Stimulated activated CD4-positive, alpha-beta T cell treated with anti-CD3 and anti-CD28 coated beads, Interleukin-1b, Interleukin-23, amount 100 ng/mL, for 24 hours (primary cell): Measurements from ENCODE around the gene TRAF3IP1.
"Not testable (repeated sequence)": the region's sequence is repeated elsewhere in the genome, so short reads cannot be mapped to it uniquely, and the experiment has no call there.

Experiments
- DNase-seq, 4 experiments: peaks; one replicate each; pipeline ENCODE4 v3.0.0-alpha.2; 2020; ENCODE audit warnings: low read depth in 4 of 4, low spot score in 1 of 4

The TRAF3IP1 gene

DNA sequence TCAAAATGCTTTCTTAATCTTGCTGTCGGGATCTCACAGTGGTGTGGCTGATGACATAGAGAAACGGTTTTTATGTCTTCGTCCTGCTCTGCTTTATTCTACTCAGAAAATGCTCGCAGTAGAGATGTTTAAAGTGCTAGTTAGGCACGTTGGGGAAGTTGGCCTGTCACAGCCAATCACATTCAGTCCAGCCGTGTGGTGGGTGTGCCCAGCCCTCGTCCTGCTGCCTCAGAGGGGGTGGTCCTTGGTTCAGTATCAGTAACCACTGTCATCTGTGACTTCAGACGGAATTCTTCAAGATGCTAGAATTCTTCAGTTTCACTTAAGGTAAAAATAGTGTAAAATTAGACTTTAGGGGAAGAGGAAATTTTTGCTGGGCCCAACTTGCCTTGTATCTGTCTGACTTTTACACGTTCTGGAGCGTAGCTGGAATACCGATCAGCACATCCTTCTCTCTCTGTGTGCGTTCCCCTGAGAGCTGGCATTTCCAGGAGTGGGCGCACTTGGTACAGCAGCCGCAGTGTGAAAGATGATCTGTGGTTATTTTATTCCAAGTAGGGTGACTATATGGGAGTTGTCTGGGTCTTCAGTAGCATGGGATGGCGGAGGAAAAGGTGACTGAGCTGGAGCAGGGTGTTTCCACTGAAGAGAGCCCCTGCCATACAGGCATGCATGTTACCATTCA lies 18.5 kb downstream of the TRAF3IP1 start:
- no peak for DNase-seq

DNA sequence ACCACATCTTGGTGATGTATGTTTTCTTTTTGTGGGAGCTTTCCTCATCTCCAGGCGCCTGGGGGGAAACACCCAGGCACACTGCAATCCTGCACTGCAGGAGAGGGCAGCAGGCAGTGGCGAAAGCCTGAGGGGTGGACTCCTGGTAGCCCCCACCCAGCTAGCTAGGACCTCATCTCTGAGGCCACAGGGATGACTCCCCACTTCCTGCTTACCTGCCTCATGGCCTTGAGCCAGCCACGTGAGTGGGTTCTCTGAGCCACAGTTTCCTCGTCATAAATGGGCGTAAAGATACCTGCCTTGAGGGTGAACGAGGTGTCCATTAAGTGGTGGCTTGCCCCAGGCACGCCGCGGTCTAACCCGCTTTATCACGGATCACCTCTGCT lies 19.1 kb downstream of the TRAF3IP1 start:
- no peak for DNase-seq

DNA sequence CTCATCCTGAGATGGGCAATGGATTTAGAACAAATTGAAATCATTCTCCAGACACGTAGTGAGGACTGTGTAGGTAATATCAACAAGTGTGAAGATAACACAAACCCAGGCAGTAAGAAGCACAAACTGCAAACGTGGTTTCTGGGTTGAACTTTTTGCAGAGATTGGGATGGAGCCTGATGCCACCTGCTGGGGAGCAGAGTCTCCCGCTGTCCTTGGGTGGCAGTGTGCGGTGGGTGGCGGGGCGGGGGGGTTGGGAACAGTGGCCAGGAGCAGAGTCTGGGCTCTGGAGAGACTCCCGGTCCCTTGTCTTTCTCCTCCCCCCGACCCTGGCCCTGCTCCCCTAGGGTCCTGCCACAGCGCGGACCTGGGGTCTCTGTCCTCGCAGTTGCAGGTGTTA lies 19.5 kb downstream of the TRAF3IP1 start:
- DNase-seq = no peak

DNA sequence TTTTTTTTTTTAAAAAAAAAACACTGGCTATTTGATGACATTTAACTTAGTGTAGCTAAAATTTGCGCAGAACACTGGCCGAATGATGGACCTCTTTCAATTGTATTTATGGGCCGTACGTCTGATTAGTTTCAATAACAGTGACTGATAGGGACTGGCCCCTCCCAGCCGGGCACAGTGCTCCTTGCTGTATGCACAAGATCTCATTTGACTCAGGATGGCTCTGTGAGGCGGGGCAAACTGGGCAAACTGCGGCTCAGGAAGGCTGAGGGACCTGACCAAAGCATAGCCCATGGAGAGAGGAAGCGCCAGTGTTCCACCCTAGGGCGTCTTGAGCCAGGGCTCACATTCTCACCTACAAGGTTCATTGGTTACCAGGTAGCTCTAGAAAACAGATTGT lies 21.2 kb downstream of the TRAF3IP1 start:
- no peak for DNase-seq

DNA sequence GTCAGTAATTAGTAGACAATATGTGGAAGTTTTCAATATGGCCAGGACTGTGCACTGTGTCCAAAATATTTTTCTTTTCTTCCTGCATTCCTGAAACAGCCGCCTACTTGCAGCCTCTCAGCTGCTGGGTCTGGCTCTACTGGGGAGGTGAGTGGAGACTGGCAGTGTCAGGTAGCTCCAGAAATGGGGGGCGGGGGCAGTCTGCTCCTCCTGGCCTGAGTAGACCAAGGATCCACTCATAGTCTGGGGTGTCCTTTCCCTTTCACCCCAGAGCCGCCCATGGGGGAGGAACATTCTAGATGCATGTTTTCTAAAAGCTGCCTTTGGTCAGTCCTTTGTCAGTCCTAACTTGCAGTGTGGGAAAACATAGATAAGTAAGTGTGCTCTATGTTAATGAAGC lies 23.7 kb downstream of the TRAF3IP1 start:
- DNase-seq = no peak

DNA sequence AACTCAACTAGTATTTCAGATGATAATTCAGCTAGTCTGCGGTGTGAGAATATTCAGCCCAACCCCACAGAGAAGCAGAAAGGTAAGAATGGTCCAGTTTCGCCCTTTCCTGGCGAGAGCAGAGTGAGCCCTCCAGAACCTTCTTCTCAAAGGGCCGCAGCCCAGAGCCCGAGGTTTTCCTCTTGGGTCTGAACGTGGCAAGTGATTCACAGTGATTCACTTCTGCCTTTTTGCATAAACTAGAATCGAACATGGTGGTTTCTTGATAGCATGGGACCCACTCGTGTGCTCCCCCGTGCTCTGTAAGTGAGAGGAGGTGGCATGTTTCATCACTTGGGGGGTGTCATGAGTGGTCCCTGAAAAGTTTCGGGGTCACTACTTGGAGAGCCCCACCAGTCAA lies 24.2 kb downstream of the TRAF3IP1 start:
- no peak for DNase-seq

DNA sequence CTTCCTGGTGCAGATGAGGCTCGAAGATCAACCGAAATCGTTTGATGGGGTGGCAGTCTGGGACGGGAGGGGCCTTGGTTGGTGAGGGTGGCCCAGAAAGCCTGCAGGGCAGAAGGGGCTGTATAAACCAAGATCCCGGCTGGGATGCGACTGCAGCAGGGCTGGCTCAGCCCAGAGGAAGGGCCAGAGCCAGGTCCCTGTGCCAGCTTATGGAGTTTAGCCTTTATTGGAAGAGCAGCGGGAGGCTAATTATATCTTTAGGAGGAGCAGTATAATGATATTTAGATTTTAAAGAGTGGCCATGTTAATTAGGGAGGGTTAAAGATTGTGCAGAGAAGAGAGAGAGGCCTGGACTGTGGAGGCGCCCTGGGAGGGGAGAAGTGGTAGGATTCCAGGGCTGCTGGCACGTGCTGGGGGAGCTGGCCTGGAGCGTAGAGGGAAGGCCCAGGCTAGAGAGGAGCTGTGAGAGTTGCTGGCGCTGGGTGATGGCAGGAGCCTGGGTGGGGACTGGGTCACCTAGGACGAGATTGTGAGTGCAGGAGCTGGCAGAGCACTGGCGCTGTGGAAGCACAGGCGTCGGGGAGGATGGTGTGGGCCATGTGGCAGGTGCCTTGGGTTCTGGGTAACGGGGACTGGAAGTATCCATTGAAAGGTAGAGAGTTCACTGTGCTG lies 25.1 kb downstream of the TRAF3IP1 start:
- no peak for DNase-seq

DNA sequence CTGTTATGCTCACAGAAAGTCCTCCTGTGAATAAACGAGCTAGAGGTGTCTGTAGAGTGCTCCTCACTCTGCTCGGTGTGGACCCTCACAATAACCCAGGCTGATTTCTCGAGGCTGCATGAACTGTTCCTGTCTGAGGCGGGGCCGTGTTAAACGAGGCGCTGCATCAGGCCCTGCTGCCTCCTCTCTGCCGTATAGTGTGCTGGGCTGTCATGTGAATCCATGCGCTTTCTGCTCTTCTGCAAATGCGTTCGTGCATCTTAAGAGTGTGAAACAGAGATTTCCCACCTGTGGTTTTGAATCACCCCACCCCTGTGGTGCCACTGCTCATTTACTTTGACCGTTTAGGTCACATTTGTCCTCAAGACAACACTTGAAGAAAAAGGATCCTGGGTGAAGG lies 26.2 kb downstream of the TRAF3IP1 start:
- DNase-seq = no peak

DNA sequence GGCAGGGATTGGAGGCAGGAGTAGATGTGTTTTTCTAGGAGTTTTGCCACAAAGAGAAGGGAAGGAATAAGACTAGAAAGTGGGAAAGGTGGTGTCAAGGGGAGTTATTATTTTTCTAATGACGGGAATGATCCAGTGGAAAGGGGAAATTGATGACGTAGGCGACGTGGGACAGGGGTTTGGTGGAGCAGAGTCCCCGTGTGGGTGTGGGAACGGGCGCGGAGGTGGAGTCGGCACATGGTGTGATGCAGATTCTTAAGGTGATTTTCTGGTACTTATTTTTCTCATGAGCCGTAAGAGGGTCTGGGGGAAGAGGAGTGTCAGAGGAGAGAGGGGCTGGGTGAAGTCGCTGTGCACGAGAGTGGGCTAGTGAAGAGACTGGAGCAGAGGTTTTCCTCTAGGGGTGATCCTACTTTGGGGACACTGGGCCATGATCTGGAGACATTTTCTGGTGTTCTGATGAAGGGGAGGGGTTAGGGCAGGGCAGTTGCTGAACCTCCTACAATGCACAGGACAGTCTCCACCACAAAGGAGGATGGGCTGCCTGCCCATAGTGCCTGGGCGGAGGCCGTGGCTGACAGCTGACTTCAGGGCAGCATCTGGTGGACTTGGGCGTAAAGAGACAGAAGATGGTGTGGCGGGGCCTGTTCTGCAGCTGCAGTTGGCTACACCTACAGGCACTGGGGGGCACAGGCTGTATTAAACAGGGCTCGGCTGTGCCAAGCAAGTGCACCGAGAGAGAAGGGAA lies 30.0 kb downstream of the TRAF3IP1 start:
- no peak for DNase-seq

DNA sequence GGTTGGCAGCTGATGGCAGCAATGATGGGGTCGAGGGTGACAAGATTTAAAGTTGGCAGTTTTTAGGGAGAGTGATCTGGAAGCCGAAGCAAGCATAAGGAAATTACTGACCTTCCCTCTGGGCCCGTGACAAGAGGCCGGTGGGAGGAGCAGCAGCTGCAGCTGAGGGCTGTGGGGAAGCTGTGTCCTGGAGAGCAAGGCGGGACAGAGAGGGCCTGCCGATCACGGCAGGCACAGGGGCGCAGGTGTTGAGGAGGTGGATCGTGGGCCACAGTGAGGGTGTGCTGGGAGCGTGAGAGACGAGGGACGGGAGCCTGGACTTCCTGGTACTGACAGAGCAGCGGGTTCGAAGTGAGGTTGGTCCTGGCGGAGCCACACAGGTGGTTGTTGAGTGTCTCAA lies 31.0 kb downstream of the TRAF3IP1 start:
- DNase-seq = no peak

DNA sequence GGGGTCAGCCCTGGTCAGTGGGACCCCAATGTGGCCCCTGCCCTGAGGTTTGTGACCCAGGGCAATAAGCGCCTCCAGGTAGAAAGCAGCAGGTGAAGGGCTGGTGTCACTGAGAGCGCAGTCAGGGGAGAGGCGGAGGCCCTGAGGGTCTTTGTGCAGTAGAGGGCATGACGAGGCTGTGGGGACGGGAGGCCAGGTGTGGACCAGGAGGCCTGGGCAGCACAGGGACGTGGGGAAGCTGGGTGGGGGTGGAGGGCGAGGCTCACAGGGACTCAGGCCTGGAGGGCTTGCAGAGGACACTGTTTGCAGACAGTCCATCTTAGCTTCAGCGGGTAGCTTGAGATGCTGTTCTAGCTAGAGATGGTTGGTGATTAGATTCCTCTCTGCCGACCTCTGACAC lies 32.0 kb downstream of the TRAF3IP1 start:
- no peak for DNase-seq

DNA sequence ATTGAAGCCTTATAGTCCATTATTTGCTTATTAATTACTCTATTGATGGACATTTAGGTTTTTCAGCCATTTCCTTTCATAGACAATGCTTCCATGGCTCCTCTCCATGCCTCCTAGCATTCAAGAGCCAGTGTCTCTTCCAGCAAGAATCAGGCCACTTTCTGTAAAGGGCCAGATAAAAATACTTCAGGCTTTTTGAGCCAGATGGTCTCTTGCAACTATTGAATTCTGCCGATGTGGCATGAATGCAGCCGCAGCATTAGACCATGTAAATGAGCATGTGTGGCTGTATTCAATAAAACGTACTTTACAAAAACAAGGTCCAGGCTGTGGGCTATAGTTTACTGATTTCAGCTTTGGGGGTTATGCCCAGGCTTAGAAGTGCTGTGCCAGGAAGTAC lies 38.5 kb downstream of the TRAF3IP1 start:
- DNase-seq = no peak

DNA sequence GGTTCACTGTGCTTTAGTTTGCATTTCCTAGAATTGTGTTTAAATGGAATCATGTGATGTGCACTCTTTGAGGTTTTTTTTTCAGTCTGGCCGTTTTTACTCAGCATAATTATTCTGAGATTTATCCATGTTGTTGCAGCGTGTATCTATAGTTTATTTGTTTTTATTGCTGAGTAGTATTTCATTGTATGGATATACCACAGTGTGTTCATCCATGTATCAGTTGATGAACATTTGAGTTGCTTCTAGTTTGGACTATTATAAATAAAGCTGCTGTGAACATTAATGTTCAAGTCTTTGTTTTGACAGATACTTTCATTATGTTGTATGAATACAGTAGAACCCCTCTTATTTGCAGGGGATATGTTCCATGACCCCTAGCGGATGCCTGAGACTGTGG lies 39.1 kb downstream of the TRAF3IP1 start:
- no peak for DNase-seq

DNA sequence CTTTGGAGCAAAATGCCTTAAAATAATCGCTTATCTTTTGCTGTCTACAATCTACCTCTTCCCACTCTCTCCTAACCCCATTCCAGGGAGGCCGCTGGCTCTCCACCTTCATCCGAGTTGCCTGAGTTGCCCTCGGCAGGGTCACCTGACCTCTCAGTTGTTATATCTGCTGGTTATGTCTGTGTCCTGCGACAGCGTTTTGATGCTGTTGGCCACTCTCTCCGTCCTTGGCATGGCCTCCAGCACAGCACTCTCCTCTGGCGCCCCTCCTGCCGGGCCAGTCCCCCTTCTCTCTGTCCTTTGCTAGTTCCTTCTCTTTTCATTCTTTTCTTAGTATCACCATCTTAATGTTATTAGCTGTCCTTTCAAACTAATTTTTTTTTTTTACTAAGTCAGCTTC lies 41.6 kb downstream of the TRAF3IP1 start:
- no peak for DNase-seq

DNA sequence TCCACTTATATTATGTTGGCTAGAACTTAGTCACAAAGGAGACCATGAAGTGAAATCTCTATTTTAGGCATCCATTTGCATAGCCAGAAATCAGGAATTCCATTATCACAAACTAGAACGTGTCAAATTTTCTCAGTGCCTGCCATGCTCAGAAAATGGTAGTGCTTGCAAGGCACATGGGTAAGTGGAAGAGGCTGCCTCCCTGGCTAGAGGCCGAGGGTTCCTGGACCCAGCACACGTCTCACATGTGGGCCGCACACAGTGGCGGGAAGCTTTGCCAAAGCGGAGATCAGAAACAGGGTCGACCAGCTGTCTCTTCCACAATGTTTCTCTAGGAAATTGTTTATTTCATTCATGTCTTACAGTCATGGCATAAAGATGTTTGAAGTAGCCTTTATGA lies 42.3 kb downstream of the TRAF3IP1 start:
- DNase-seq = no peak

DNA sequence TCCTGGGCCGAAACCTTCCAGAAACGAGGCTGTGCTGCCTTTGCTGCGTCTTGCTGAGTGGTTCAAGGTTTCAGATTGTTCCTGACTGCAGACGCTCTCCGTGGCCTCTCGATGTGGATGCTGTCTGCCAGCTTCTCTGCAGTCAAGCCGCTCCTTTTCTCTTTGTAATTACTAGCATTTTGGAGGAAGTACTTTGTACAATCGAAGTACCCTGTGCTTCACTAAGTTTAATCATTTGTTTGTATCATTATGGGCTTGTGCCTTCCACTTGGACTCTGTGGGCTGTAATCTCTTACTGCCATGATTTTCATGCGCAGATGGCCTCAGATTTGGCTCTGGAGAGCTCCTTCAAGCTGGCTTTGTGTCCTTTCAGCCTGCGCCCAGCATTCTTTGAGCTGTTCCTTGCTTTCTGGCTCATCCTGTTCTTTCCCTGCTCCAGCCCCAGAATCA lies 49.3 kb downstream of the TRAF3IP1 start:
- no peak for DNase-seq

DNA sequence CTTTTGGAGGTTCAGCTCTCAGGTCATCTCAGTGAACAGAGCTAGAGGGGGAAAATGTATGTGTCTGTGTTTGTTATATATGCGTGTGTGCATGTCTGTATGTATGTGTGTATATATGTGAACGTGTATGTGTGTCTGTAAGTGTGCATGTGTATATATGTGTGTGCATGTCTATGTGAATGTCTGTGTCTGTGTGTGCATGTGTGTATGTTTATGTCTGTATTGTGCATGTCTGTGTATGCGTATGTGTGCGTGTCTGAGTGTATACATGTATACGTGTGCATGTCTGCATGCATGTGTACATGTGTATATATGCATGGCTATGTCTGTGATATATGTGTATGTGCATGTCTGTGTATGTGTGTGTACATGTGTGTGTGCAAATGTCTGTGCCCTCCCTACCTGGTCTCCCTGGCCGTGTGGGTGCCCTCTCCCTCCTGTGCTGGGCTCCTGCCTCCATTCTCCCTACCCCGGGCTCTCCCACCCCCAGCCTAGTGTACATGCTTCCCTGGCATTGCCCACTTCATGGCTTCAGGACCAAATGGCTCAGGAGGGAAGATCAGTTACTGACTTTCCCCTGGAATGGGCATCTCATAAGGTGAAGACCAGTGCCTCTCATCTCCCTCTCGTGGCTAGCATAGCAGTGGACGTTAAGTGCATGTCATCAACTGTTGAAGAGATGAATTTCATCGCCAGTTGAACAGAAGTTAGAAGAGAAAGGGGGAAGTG lies 49.9 kb downstream of the TRAF3IP1 start:
- DNase-seq = no peak

DNA sequence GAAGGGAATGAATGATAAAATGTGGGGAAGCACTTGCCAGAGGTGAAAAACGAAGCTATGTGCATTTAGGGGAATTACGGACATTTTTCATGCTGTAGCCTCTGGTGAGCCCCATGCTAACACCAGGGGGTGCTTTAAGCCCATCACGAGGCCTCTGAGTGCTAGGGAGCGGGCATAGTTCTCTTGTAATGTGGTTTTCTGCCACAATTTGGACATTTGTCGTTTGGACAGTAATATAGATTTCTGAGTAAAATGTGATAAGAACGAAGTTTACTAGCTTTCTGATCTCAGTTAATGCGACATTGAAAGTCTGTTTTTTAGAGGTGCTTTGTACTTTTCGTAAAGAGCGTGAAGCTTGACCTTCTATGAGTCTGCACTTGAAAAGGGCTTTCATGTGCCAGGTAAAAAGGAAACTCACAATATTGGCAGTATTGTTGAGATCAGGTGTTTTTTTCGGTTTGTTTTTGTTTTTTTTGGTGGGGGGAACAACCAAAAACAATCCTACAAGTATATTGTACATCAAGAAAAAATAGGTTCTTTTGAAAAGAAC lies 50.6 kb downstream of the TRAF3IP1 start:
- peak in 3 of 4 experiments; percentile 18 to 38 (median 26) for DNase-seq

DNA sequence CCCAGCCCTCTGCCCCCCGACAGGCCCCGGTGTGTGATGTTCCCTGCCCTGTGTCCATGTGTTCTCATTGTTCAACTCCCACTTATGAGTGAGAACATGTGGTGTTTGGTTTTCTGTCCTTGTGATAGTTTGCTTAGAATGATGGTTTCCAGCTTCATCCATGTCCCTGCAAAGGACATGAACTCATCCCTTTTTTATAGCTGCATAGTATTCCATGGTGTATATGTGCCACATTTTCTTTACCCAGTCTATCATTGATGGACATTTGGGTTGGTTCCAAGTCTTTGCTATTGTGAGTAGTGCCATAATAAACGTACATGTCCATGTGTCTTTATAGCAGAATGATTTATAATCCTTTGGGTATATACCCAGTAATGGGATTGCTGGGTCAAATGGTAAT lies 52.0 kb downstream of the TRAF3IP1 start:
- DNase-seq = not testable (repeated sequence)

DNA sequence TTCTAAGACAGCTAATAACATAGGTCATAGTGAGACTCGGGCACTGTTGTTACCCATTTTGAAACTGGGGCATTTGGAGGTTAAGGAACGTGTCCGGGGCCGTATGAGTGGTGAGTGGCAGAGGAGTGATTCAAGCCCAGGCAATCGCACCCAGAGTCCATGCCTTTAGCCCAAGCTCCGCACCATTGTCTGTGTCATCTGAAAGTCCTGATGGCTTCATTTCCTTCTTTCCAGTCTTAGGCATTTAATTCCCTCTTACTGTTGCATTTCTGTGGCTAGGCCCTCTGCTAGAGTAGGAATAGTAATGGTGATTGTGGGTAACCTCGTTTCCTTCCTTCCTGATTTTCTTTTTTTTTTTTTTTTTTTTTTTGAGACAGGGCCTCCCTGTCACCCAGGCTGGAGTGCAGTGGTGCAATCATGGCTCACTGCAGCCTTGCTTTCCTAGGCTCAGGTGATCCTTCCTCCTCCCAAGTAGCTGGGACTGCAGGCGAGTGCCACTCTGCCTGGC lies 56.6 kb downstream of the TRAF3IP1 start:
- no peak for DNase-seq
